Activated CD4-positive, alpha-beta T cell treated with anti-CD3 and anti-CD28 coated beads for 36 hours (primary cell): ENCODE measurements around the gene BACE1-AS. TPM values are rescaled to one million over a fixed set of nuclear protein-coding genes. Genes with fewer than 3 reads are reported as not detected.
"Not testable (repeated sequence)": the region's sequence is repeated elsewhere in the genome, so short reads cannot be mapped to it uniquely, and the experiment has no call there.

ENCODE experiments used
- ATAC-seq: fragments of 200-7000 bp; cut with Tn5 transposase; one replicate; pipeline ENCODE4 v1.10.0; 2021; ENCODE audit warnings: mild to moderate bottlenecking, moderate library complexity
- CTCF ChIA-PET: fragments of 350-600 bp; sonication (Branson Sonifier 250); formaldehyde crosslinking; loops from one replicate; lab custom pipeline; 2021; ENCODE audit warnings: antibody characterized with exemption; lab: Charles Lee
- POLR2A ChIA-PET: fragments of 350-600 bp; sonication (Branson Sonifier 250); formaldehyde crosslinking; loops from one replicate; lab custom pipeline; 2021; ENCODE audit warnings: antibody characterized with exemption, inconsistent platforms; lab: Charles Lee
- DNase-seq: peaks from one replicate; pipeline ENCODE4 v3.0.0-alpha.2; 2020
- H3K27ac Mint-ChIP-seq: one replicate; pipeline ENCODE4 v1.8.0; 2021; ENCODE audit warnings: mixed read lengths
- H3K27me3 Mint-ChIP-seq: one replicate; pipeline ENCODE4 v1.8.0; 2021; ENCODE audit warnings: mixed read lengths
- H3K36me3 Mint-ChIP-seq: one replicate; pipeline ENCODE4 v1.8.0; 2021; ENCODE audit warnings: low read depth, mixed read lengths
- H3K4me1 Mint-ChIP-seq: one replicate; pipeline ENCODE4 v1.8.0; 2021; ENCODE audit warnings: mixed read lengths
- H3K4me3 Mint-ChIP-seq: one replicate; pipeline ENCODE4 v1.8.0; 2021; ENCODE audit warnings: mild to moderate bottlenecking, moderate library complexity, mixed read lengths
- H3K9me3 Mint-ChIP-seq: one replicate; pipeline ENCODE4 v1.8.0; 2021; ENCODE audit warnings: low read depth, mixed read lengths
- intact Hi-C, 2 experiments: fragments of 100-400 bp; cut with DNase I in 1 of 2; cut with micrococcal nuclease in 1 of 2; formaldehyde crosslinking; loops; one replicate each; pipeline versions ENCODE4 v1.14.2 to v1.15.1; 2022 to 2024; cut with DNase I, micrococcal nuclease
- total RNA-seq, 2 experiments: library from RNA; stranded (reverse); gene quantifications; one replicate each; pipeline ENCODE4 v1.2.3, GENCODE V29; 2021

BACE1-AS gene
- total RNA-seq, 2 experiments from 2014 or later: 3.1 to 4.9 TPM

- ChIA-PET POLR2A (no interaction called here), CTCF (no interaction called here)
- intact Hi-C loops: no loop called here
- H3K9me3 Mint-ChIP-seq: no peaks in the 10 kb centered on the region
- ATAC-seq (no peak), DNase-seq (no peak)
- H3K4me1 Mint-ChIP-seq: peaks cover 13% of the 10 kb centered on the region
- no peak overlapping the region for H3K27ac Mint-ChIP-seq
- no peaks in the 10 kb centered on the region for H3K36me3 Mint-ChIP-seq
- H3K4me3 Mint-ChIP-seq: no peak overlapping the region
- peaks cover 24% of the 10 kb centered on the region for H3K27me3 Mint-ChIP-seq
These were observed 21.9 kb downstream of the BACE1-AS start for GRCh38 chr11:117313091-117313490.

GRCh38 chr11:117313828-117314768 is 23.0 kb downstream of the BACE1-AS start:
- H3K27me3 Mint-ChIP-seq: peaks cover 24% of the 10 kb centered on the region
- no peaks in the 10 kb centered on the region for H3K9me3 Mint-ChIP-seq
- no peaks in the 10 kb centered on the region for H3K36me3 Mint-ChIP-seq
- no peak overlapping the region for H3K4me3 Mint-ChIP-seq
- ATAC-seq (no peak), DNase-seq (no peak)
- ChIA-PET POLR2A (no interaction called here), CTCF (interaction anchor here (1.5 kb wide), 1 partner anchor 11 kb away, joined by 7 read pairs; no protein-coding TSS in a partner anchor)
- H3K27ac Mint-ChIP-seq: no peak overlapping the region
- intact Hi-C loops: no loop called here
- peaks cover 13% of the 10 kb centered on the region for H3K4me1 Mint-ChIP-seq

GRCh38 chr11:117314840-117315239 is 23.7 kb downstream of the BACE1-AS start:
- POLR2A ChIA-PET: no interaction called here

GRCh38 chr11:117315285-117316196 is 24.4 kb downstream of the BACE1-AS start:
- peak; percentile 79 for ATAC-seq
- Mint-ChIP-seq H3K36me3 (no peaks in the 10 kb centered on the region), H3K4me1 (peaks cover 13% of the 10 kb centered on the region), H3K4me3 (peak overlapping the region; percentile 58), H3K27ac (no peak overlapping the region), H3K9me3 (no peaks in the 10 kb centered on the region), H3K27me3 (peaks cover 24% of the 10 kb centered on the region)
- ChIA-PET POLR2A (interaction anchor here (0.9 kb wide), 1 partner anchor 12 kb away, joined by 3 read pairs; no protein-coding TSS in a partner anchor), CTCF (interaction anchor here (0.6 to 1.5 kb wide), 3 partner anchors 13 to 89 kb away, joined by 3 to 7 read pairs (median 3); no protein-coding TSS in a partner anchor)
- DNase-seq: peak; percentile 47
- intact Hi-C loops: no loop called here

More at GRCh38 chr11:117314840-117315239, 23.7 kb downstream of the BACE1-AS start:
- no peak for DNase-seq
- Mint-ChIP-seq H3K9me3 (no peaks in the 10 kb centered on the region), H3K27ac (no peak overlapping the region), H3K4me3 (peak overlapping the region; percentile 48), H3K27me3 (peaks cover 24% of the 10 kb centered on the region), H3K36me3 (no peaks in the 10 kb centered on the region), H3K4me1 (peaks cover 13% of the 10 kb centered on the region)
- CTCF ChIA-PET: interaction anchor here (0.6 to 1.5 kb wide), 2 partner anchors 12 to 89 kb away, joined by 3 to 7 read pairs; no protein-coding TSS in a partner anchor
- no peak for ATAC-seq
- intact Hi-C loops: no loop called here

- POLR2A ChIA-PET: interaction anchor here (0.9 kb wide), 1 partner anchor 11 kb away, joined by 3 read pairs; no protein-coding TSS in a partner anchor
- Mint-ChIP-seq H3K4me1 (peaks cover 13% of the 10 kb centered on the region), H3K27ac (no peak within 1 kb of the TSS), H3K36me3 (no peaks in the 10 kb centered on the region), H3K9me3 (no peaks in the 10 kb centered on the region), H3K27me3 (peaks cover 24% of the 10 kb centered on the region), H3K4me3 (peak within 1 kb of the TSS; percentile 58)
- intact Hi-C loops: no loop called here
- ATAC-seq (peak; percentile 48), DNase-seq (no peak)
- CTCF ChIA-PET: interaction anchor here (0.6 to 1.5 kb wide), 3 partner anchors 12 to 426 kb away, joined by 3 to 7 read pairs (median 3); no protein-coding TSS in a partner anchor
These were observed 25.2 kb downstream of the BACE1-AS start, which contains the start of gene BACE1 for GRCh38 chr11:117316197-117316961. BACE1 (minus strand) TSS chr11:117316256; CDS start chr11:117315795, 461 bp downstream.

GRCh38 chr11:117318738-117319137 is 27.6 kb downstream of the BACE1-AS start:
- CTCF ChIA-PET: interaction anchor here (0.7 to 1.8 kb wide), 3 partner anchors 9 to 754 kb away, joined by 3 to 5 read pairs (median 3); partner anchors contain the start of gene CEP164
- peaks cover 13% of the 10 kb centered on the region for H3K4me1 Mint-ChIP-seq
- no peak overlapping the region for H3K27ac Mint-ChIP-seq
- POLR2A ChIA-PET: no interaction called here
- H3K9me3 Mint-ChIP-seq: no peaks in the 10 kb centered on the region
- no peaks in the 10 kb centered on the region for H3K36me3 Mint-ChIP-seq
- peaks cover 21% of the 10 kb centered on the region for H3K27me3 Mint-ChIP-seq
- no peak overlapping the region for H3K4me3 Mint-ChIP-seq
- no peak for DNase-seq
- intact Hi-C loops: no loop called here
- ATAC-seq: no peak

- ATAC-seq (no peak), DNase-seq (no peak)
- Mint-ChIP-seq H3K4me3 (no peak overlapping the region), H3K36me3 (no peaks in the 10 kb centered on the region), H3K9me3 (no peaks in the 10 kb centered on the region), H3K27ac (no peak overlapping the region), H3K4me1 (peaks cover 13% of the 10 kb centered on the region), H3K27me3 (peaks cover 20% of the 10 kb centered on the region)
- intact Hi-C loops: no loop called here
- CTCF ChIA-PET: interaction anchor here (0.7 to 1.8 kb wide), 4 partner anchors 9 to 753 kb away, joined by 3 to 5 read pairs (median 4); partner anchors contain the start of gene CEP164
- POLR2A ChIA-PET: interaction anchor here (0.6 kb wide), 1 partner anchor 172 kb away, joined by 4 read pairs; no protein-coding TSS in a partner anchor
These were observed 28.2 kb downstream of the BACE1-AS start for GRCh38 chr11:117319214-117319840.

GRCh38 chr11:117327255-117327566 is 36.1 kb downstream of the BACE1-AS start:
- H3K4me3 Mint-ChIP-seq, DNase-seq, H3K36me3 Mint-ChIP-seq, H3K9me3 Mint-ChIP-seq, H3K27me3 Mint-ChIP-seq, H3K27ac Mint-ChIP-seq, ATAC-seq: not testable (repeated sequence)
- ChIA-PET POLR2A (interaction anchor here (0.6 to 1.1 kb wide), 4 partner anchors 11 to 404 kb away, joined by 3 read pairs; partner anchors contain the start of gene BACE1), CTCF (interaction anchor here (0.6 to 1.9 kb wide), 5 partner anchors 8 to 496 kb away, joined by 3 to 5 read pairs (median 5); partner anchors contain the start of genes PCSK7 and RNF214)
- intact Hi-C loops: loop anchor here (1.0 to 10.0 kb wide), 7 partner anchors 95 to 555 kb away; partner anchors contain the start of genes PCSK7 (in 2 of the 2), RNF214 (in 2 of the 2), BUD13 (in 1 of the 2) and PAFAH1B2 (in 1 of the 2)
- peaks cover 13% of the 10 kb centered on the region for H3K4me1 Mint-ChIP-seq

- H3K36me3 Mint-ChIP-seq: no peaks in the 10 kb centered on the region
- ChIA-PET POLR2A (interaction anchor here (0.6 to 1.1 kb wide), 5 partner anchors 12 to 405 kb away, joined by 3 to 6 read pairs (median 3); partner anchors contain the start of genes BACE1 and PCSK7), CTCF (interaction anchor here (0.5 to 1.9 kb wide), 8 partner anchors 8 to 496 kb away, joined by 3 to 5 read pairs (median 4); partner anchors contain the start of genes PCSK7 and RNF214)
- H3K4me1 Mint-ChIP-seq: peaks cover 13% of the 10 kb centered on the region
- H3K27me3 Mint-ChIP-seq: no peaks in the 10 kb centered on the region
- H3K27ac Mint-ChIP-seq: peak within 1 kb of the TSS; percentile 73
- DNase-seq (peak; percentile 96), ATAC-seq (peak; percentile 97)
- no peak within 1 kb of the TSS for H3K4me3 Mint-ChIP-seq
- H3K9me3 Mint-ChIP-seq: no peaks in the 10 kb centered on the region
- intact Hi-C loops: loop anchor here (1.0 to 10.0 kb wide), 7 partner anchors 95 to 555 kb away; partner anchors contain the start of genes PCSK7 (in 2 of the 2), RNF214 (in 2 of the 2), BUD13 (in 1 of the 2) and PAFAH1B2 (in 1 of the 2)
These were observed 36.6 kb downstream of the BACE1-AS start, which contains the start of gene CEP164 for GRCh38 chr11:117327567-117328374. CEP164 (plus strand) TSS chr11:117327854; CDS start chr11:117338587, 10,733 bp downstream.
